Smooth muscle cell (in vitro differentiated cells): ENCODE measurements around the gene MAGI1. TPM values are rescaled to one million over a fixed set of nuclear protein-coding genes. Genes with fewer than 3 reads are reported as not detected.

Source experiments
- DNase-seq: peaks from one replicate; lab custom pipeline; 2025; ENCODE audit not compliant: unreplicated experiment; lab: John Stamatoyannopoulos, UW
- H2AFZ ChIP-seq: fragments of 200-600 bp; sonication (generic); 2 replicates; pipeline ENCODE4 v1.6.0; 2016; ENCODE audit warnings: antibody characterized with exemption, low read depth, mild to moderate bottlenecking
- H3F3A ChIP-seq: fragments of 200-600 bp; sonication (generic); 2 replicates; pipeline ENCODE4 v1.6.0; 2017; ENCODE audit warnings: antibody characterized with exemption, low read depth
- H3K27ac ChIP-seq: fragments of 200-600 bp; sonication (generic); 2 replicates; pipeline ENCODE4 v1.5.1; 2016; ENCODE audit warnings: low read depth, mild to moderate bottlenecking
- H3K27me3 ChIP-seq: fragments of 200-600 bp; sonication (generic); 2 replicates; pipeline ENCODE4 v1.6.1; 2016; ENCODE audit warnings: low read depth, mild to moderate bottlenecking
- H3K36me3 ChIP-seq: fragments of 200-600 bp; sonication (generic); 2 replicates; pipeline ENCODE4 v1.5.1; 2016; ENCODE audit warnings: low read depth
- H3K4me1 ChIP-seq: fragments of 200-600 bp; sonication (generic); 2 replicates; pipeline ENCODE4 v1.5.1; 2016; ENCODE audit warnings: low read depth
- H3K4me2 ChIP-seq: fragments of 200-600 bp; sonication (generic); 2 replicates; pipeline ENCODE4 v1.6.0; 2016; ENCODE audit warnings: mild to moderate bottlenecking
- H3K4me3 ChIP-seq: fragments of 200-600 bp; sonication (generic); 2 replicates; pipeline ENCODE4 v1.5.1; 2016; ENCODE audit warnings: mild to moderate bottlenecking
- H3K79me2 ChIP-seq: fragments of 200-600 bp; sonication (generic); 2 replicates; pipeline ENCODE4 v1.6.0; 2016; ENCODE audit warnings: low read depth, mild to moderate bottlenecking
- H3K9ac ChIP-seq: fragments of 200-600 bp; sonication (generic); 2 replicates; pipeline ENCODE4 v1.6.0; 2016; ENCODE audit warnings: low read depth
- H3K9me3 ChIP-seq: fragments of 200-600 bp; sonication (generic); replicated peaks from 2 replicates; pipeline ENCODE4 v1.5.1; 2016; ENCODE audit warnings: low read depth
- H4K20me1 ChIP-seq: fragments of 200-600 bp; sonication (generic); 2 replicates; pipeline ENCODE4 v1.6.0; 2016; ENCODE audit warnings: low read depth
- WGBS: methylation state at CpG from one replicate; pipeline ENCODE4 v1.1.7; 2016; ENCODE audit warnings: low lambda C conversion rate; 5-methylcytosine and 5-hydroxymethylcytosine counted together
- polyA plus RNA-seq: library from polyadenylated mRNA; unstranded; fragments of >200 nt; fragmentation: Nextera tagmentation; extraction: Ambion mirVana; gene quantifications from 2 replicates; pipeline ENCODE4 v1.2.1, GENCODE V29; 2016
- total RNA-seq: library from RNA; depleted of rRNA; stranded (reverse); fragments of >200 nt; gene quantifications from 2 replicates; pipeline ENCODE4 v1.2.3, GENCODE V29; 2014
- TF ChIP-seq, protein P1 (sequence below): fragments of 200-600 bp; sonication (generic); IDR thresholded peaks from 2 replicates; pipeline ENCODE4 v1.5.1; 2017; ENCODE audit warnings: borderline replicate concordance, mild to moderate bottlenecking, antibody characterized with exemption; ENCODE audit not compliant: insufficient read depth, poor library complexity, severe bottlenecking

Gene MAGI1
- total and polyA plus RNA-seq, 2 experiments from 2014 or later, result 9.9 to 23.3 TPM

DNA sequence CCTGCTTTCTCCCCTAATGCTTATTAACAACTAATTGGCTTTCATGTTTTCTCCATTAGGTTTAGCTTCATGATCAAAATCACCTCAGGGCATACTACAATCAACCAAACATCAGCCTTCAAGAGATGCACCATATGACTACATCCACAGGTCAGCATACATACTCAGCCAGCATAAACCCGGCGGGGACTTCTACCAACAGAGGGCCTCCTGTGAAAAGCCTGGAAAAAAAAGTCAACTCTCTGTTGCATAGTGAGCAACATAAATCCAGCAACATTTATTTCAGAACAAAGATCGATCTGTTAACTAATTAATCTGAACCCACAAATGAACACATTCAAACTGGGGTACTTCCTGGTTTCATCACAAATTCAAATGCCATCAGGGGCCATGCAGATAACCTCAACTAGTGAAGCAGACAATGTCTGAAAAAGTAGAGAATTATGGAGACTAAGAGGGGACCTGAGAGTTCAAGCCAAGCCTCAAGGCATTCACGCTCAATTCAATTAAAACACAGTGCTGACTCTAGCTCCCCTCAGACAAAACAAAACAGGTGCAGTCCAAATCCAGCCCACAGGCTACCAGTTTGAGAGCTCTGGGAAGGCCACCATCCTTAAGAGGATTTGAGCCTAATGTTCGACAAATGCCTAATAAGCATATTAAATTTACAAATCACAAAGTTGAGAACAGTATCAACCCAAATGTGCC lies 124.5 kb downstream of the MAGI1 start:
- no peak overlapping the region for H3K4me3 ChIP-seq

DNA sequence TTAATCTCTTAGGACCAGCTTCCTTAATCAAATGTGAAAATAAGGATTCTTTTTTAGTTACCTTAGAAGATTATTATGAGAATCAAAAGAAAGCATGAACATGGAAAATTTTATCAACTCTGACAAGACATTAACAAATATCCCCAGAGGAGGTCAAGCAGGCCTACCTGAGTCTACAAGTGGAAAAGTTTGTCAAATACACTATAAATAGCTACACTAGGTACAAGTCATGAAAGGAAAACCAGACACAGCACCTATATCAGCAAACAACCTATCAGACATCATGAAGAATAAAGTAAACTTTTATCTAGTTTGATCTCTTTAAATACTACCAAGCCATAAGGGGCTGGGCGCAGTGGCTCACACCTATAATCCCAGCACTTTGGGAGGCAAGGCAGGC lies 126.1 kb downstream of the MAGI1 start:
- Histone ChIP-seq H3K4me2 (no peak overlapping the region), H3K27ac (no peak overlapping the region), H3F3A (no peaks in the 10 kb centered on the region), H3K27me3 (no peaks in the 10 kb centered on the region), H3K79me2 (peaks cover 10% of the 10 kb centered on the region), H4K20me1 (peaks cover 67% of the 10 kb centered on the region), H3K4me1 (peaks cover 12% of the 10 kb centered on the region), H3K4me3 (no peak overlapping the region), H3K9me3 (no peaks in the 10 kb centered on the region), H3K9ac (no peak overlapping the region), H2AFZ (no peak overlapping the region), H3K36me3 (no peaks in the 10 kb centered on the region)
- DNase-seq, result no peak
- WGBS, result 93% methylated on average over 1 of the region's 1 CpG
- TF ChIP-seq, protein P1, sequence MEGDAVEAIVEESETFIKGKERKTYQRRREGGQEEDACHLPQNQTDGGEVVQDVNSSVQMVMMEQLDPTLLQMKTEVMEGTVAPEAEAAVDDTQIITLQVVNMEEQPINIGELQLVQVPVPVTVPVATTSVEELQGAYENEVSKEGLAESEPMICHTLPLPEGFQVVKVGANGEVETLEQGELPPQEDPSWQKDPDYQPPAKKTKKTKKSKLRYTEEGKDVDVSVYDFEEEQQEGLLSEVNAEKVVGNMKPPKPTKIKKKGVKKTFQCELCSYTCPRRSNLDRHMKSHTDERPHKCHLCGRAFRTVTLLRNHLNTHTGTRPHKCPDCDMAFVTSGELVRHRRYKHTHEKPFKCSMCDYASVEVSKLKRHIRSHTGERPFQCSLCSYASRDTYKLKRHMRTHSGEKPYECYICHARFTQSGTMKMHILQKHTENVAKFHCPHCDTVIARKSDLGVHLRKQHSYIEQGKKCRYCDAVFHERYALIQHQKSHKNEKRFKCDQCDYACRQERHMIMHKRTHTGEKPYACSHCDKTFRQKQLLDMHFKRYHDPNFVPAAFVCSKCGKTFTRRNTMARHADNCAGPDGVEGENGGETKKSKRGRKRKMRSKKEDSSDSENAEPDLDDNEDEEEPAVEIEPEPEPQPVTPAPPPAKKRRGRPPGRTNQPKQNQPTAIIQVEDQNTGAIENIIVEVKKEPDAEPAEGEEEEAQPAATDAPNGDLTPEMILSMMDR, result no peak

More for the DNA sequence above, 124.5 kb downstream of the MAGI1 start:
- Histone ChIP-seq H3K9me3 (no peaks in the 10 kb centered on the region), H3K4me2 (no peak overlapping the region), H4K20me1 (peaks cover 53% of the 10 kb centered on the region), H3K27me3 (no peaks in the 10 kb centered on the region), H3K79me2 (peaks cover 18% of the 10 kb centered on the region), H3K36me3 (no peaks in the 10 kb centered on the region), H2AFZ (no peak overlapping the region), H3K27ac (no peak overlapping the region), H3F3A (no peaks in the 10 kb centered on the region), H3K9ac (no peak overlapping the region), H3K4me1 (peaks cover 11% of the 10 kb centered on the region)
- no peak for DNase-seq
- WGBS, result 79% methylated on average over 5 of the region's 5 CpGs
- TF ChIP-seq, protein P1, result no peak

DNA sequence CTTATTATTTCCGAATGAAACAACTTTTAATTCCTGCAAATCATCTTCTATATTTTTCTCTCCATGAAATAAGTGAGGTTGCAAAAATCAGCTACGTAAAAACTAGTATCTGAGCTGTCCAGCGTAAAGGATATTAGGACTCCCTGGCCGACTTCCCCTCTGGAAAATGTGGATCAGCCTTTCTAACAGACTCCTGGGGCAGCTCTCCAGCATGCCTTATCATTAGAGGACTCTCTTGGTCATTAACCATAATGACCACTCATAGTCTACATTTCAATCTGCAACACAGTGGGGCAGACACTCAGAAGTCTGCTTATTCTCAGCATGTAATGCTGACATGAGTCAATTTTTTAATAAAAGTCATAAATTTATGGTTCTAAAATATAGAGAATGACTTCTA lies 130.1 kb downstream of the MAGI1 start:
- H3K9me3 ChIP-seq, result no peaks in the 10 kb centered on the region
- H3K27me3 ChIP-seq, result no peaks in the 10 kb centered on the region
- H3F3A ChIP-seq, result no peaks in the 10 kb centered on the region
- H3K36me3 ChIP-seq, result no peaks in the 10 kb centered on the region
- peaks cover 10% of the 10 kb centered on the region for H3K79me2 ChIP-seq
- DNase-seq, result no peak
- H3K9ac ChIP-seq, result no peak overlapping the region
- H4K20me1 ChIP-seq, result peaks cover 83% of the 10 kb centered on the region
- no peak overlapping the region for H3K27ac ChIP-seq
- no peak overlapping the region for H3K4me3 ChIP-seq
- TF ChIP-seq, protein P1, result no peak
- no peak overlapping the region for H3K4me2 ChIP-seq
- 62% methylated on average over 4 of the region's 4 CpGs for WGBS
- H3K4me1 ChIP-seq, result peaks cover 11% of the 10 kb centered on the region
- no peak overlapping the region for H2AFZ ChIP-seq
